HL-60/S4 treated with retinoic acid at 250 ng/mL for 4 days and 3 days (cell line): ENCODE results near the gene ADAT2.

Experiments used
- in situ Hi-C: fragments of 300-500 bp; cut with MboI; formaldehyde crosslinking; loops from 2 replicates; pipeline ENCODE4 v1.7.0; 2022; ENCODE audit warnings: low sequenced_read_pairs

The ADAT2 gene

GRCh38 chr6:143441680-143442545 lies 8.6 kb downstream of the ADAT2 start:
- in situ Hi-C loops: no loop called here

GRCh38 chr6:143441010-143441409 lies 9.5 kb downstream of the ADAT2 start:
- in situ Hi-C loops: no loop called here

GRCh38 chr6:143432588-143432987 lies 17.9 kb downstream of the ADAT2 start:
- in situ Hi-C loops: no loop called here

GRCh38 chr6:143431226-143431625 lies 19.3 kb downstream of the ADAT2 start:
- in situ Hi-C loops: no loop called here

- in situ Hi-C loops: no loop called here
These were observed 20.5 kb downstream of the ADAT2 start for GRCh38 chr6:143429970-143430369.

GRCh38 chr6:143427109-143427817 lies 23.2 kb downstream of the ADAT2 start:
- in situ Hi-C loops: no loop called here

- in situ Hi-C loops: no loop called here
These were observed 24.5 kb downstream of the ADAT2 start for GRCh38 chr6:143426026-143426425.

GRCh38 chr6:143419526-143419925 lies 31.0 kb downstream of the ADAT2 start:
- in situ Hi-C loops: loop anchor here (25.0 kb wide), 1 partner anchor 732 kb away; no protein-coding TSS in a partner anchor

GRCh38 chr6:143414769-143415168 lies 35.7 kb downstream of the ADAT2 start:
- in situ Hi-C loops: loop anchor here (25.0 kb wide), 1 partner anchor 727 kb away; no protein-coding TSS in a partner anchor

- in situ Hi-C loops: loop anchor here (25.0 kb wide), 1 partner anchor 724 kb away; no protein-coding TSS in a partner anchor
These were observed 39.6 kb downstream of the ADAT2 start for GRCh38 chr6:143410859-143411270.

GRCh38 chr6:143408787-143409162 lies 41.7 kb downstream of the ADAT2 start:
- in situ Hi-C loops: loop anchor here (25.0 kb wide), 1 partner anchor 721 kb away; no protein-coding TSS in a partner anchor

GRCh38 chr6:143408151-143408786 lies 42.2 kb downstream of the ADAT2 start:
- in situ Hi-C loops: loop anchor here (25.0 kb wide), 1 partner anchor 721 kb away; no protein-coding TSS in a partner anchor

GRCh38 chr6:143406673-143407072 lies 43.8 kb downstream of the ADAT2 start:
- in situ Hi-C loops: loop anchor here (25.0 kb wide), 1 partner anchor 719 kb away; no protein-coding TSS in a partner anchor

GRCh38 chr6:143405373-143406154 lies 44.9 kb downstream of the ADAT2 start:
- in situ Hi-C loops: loop anchor here (25.0 kb wide), 1 partner anchor 718 kb away; no protein-coding TSS in a partner anchor

- in situ Hi-C loops: loop anchor here (25.0 kb wide), 1 partner anchor 716 kb away; no protein-coding TSS in a partner anchor
These were observed 47.7 kb downstream of the ADAT2 start for GRCh38 chr6:143402721-143403336.

- in situ Hi-C loops: loop anchor here (25.0 kb wide), 1 partner anchor 715 kb away; no protein-coding TSS in a partner anchor
These were observed 48.7 kb downstream of the ADAT2 start for GRCh38 chr6:143401636-143402370.

- in situ Hi-C loops: loop anchor here (25.0 kb wide), 1 partner anchor 714 kb away; no protein-coding TSS in a partner anchor
These were observed 49.4 kb downstream of the ADAT2 start for GRCh38 chr6:143401068-143401446.

GRCh38 chr6:143400258-143401067 lies 50.0 kb downstream of the ADAT2 start:
- in situ Hi-C loops: loop anchor here (25.0 kb wide), 1 partner anchor 713 kb away; no protein-coding TSS in a partner anchor
